Measurements from ENCODE around the gene LDLRAP1.

DNA sequence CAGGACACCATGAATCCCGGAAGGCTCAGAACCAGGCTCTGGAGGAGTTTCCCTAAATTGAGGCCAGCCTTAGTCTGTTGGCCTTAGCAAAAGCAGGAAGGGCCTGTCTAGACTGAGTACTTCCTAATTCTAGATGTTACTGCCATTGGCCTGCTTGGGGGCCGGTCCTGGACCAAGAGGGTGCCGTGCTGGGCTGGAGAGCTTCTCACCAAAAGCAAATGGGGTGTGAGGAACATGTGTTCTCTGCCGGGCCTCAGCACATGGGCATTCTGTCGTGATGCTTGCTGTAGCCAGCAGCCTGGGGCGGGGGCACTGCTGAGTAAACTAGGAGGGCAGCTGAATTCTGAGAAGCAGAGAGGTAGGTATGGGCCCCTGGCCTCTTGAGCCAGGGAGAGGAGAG is 37.5 kb downstream of the LDLRAP1 start:
- TF ChIP-seq, protein P1, sequence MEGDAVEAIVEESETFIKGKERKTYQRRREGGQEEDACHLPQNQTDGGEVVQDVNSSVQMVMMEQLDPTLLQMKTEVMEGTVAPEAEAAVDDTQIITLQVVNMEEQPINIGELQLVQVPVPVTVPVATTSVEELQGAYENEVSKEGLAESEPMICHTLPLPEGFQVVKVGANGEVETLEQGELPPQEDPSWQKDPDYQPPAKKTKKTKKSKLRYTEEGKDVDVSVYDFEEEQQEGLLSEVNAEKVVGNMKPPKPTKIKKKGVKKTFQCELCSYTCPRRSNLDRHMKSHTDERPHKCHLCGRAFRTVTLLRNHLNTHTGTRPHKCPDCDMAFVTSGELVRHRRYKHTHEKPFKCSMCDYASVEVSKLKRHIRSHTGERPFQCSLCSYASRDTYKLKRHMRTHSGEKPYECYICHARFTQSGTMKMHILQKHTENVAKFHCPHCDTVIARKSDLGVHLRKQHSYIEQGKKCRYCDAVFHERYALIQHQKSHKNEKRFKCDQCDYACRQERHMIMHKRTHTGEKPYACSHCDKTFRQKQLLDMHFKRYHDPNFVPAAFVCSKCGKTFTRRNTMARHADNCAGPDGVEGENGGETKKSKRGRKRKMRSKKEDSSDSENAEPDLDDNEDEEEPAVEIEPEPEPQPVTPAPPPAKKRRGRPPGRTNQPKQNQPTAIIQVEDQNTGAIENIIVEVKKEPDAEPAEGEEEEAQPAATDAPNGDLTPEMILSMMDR (IDR thresholded peaks at IDR 0.05): no peak
- no peak for TF ChIP-seq POLR2A (IDR thresholded peaks at IDR 0.05)

Measured in heart left ventricle (tissue), 13 donors.